Measurements from ENCODE around the gene GNG7. TPM values are rescaled to one million over a fixed set of nuclear protein-coding genes. Genes with fewer than 3 reads are reported as not detected.

The GNG7 gene
- total RNA-seq, 1 experiment from 2014 or later, result 7.7 TPM

DNA sequence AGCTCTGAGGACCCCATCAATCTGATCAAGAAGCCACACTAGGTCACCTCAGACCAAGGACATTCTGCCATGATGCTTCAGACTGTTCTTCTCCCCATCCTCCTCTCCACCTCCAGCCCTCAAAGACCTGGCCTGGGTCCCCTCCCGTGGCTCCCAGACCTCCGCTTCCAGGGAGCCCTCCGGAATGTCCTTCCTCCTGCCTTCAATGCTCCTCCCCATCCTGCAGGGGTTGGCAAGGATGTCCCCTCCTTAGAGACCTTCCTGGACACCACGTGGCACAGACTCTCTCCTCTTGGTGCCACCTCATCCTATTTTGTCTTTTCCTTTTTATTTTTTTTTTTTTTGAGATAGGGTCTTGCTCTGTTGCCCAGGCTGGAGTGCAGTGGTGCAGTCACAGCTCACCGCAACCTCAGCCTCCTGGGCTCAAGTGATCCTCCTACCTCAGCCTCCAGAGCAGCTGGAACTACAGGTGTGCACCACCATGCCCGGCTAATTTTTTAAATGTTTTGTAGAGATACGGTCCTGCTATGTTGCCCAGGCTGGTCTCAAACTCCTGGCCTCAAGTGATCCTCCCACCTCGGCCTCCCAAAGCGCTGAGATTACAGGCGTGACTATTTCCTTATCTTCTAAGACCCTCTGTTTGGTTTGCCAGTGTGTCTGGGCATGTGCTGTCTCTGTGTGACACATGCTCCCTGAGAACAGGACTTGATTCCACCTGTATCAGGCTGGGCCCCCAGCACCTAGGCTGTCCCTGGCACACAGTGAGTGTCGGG lies 84.9 kb downstream of the GNG7 start:
- H4K91ac ChIP-seq (ENCODE audit: insufficient read length, low read depth, low read length), result no peak overlapping the region

More for the DNA sequence above, 84.9 kb downstream of the GNG7 start:
- TF ChIP-seq CTCF (conservative IDR thresholded peaks at IDR 0.05), result no peak
- H2BK120ac ChIP-seq (ENCODE audit: low read depth, low read length, poor library complexity, severe bottlenecking), result no peak overlapping the region
- H3K79me1 ChIP-seq (ENCODE audit: insufficient read depth, low read depth, low read length, poor library complexity, severe bottlenecking), result no peaks in the 10 kb centered on the region
- no peak for DNase-seq
- H3K14ac ChIP-seq (ENCODE audit: insufficient read depth, low read length), result no peak overlapping the region
- no peak overlapping the region for H3K4ac ChIP-seq (ENCODE audit: low read depth, low read length)
- H2AFZ ChIP-seq (ENCODE audit: low read length), result no peak overlapping the region
- no peak overlapping the region; a peak in 1 of 7 replicates for H3K27ac Mint-ChIP-seq
- H3K27ac ChIP-seq (ENCODE audit: insufficient read length, low read depth, low read length), result no peak overlapping the region
- no peak overlapping the region; a peak in 1 of 5 replicates for H3K4me3 Mint-ChIP-seq
- H2BK20ac ChIP-seq (ENCODE audit: low read depth, low read length, poor library complexity, severe bottlenecking), result no peak overlapping the region
- no peak overlapping the region for H2BK12ac ChIP-seq (ENCODE audit: insufficient read length, low read depth, low read length)
- peaks cover 2 to 5% (median 4%) of the 10 kb centered on the region in 3 experiments; a peak in 4 of 7 replicates for H3K36me3 Mint-ChIP-seq (ENCODE audit: insufficient read depth in 1 of 3, low read depth in 3 of 3)
- H3K9me3 Mint-ChIP-seq, result peaks cover 8 to 13% of the 10 kb centered on the region in 2 experiments
- H4K8ac ChIP-seq (replicated peaks; ENCODE audit: insufficient read length, low read depth, low read length), result no peak overlapping the region
- WGBS (ENCODE audit: extremely low coverage, insufficient read length, low lambda C conversion rate), result no CpG with 5 or more reads among the region's 11 CpGs
- peaks cover 11 to 12% of the 10 kb centered on the region in 2 experiments for H3K4me1 Mint-ChIP-seq
- no peak overlapping the region for H3K4me2 ChIP-seq (ENCODE audit: insufficient read depth, insufficient read length, low read length)
- H2BK5ac ChIP-seq (ENCODE audit: insufficient read length, low read length), result no peak overlapping the region
- no peak overlapping the region for H3T11ph ChIP-seq (ENCODE audit: low read length)
- H4K20me1 ChIP-seq (ENCODE audit: control insufficient read depth, insufficient read depth, insufficient read length), result no peaks in the 10 kb centered on the region
- no peak overlapping the region for H4K5ac ChIP-seq (ENCODE audit: insufficient read length, low read depth, low read length)
- no peaks in the 10 kb centered on the region for H3K23me2 ChIP-seq (ENCODE audit: insufficient read length, low read depth, low read length, poor library complexity, severe bottlenecking)
- H3K27me3 ChIP-seq (ENCODE audit: insufficient read depth, low read length), result no peaks in the 10 kb centered on the region
- H2AK5ac ChIP-seq (ENCODE audit: insufficient read length, low read length), result no peak overlapping the region
- H3K56ac ChIP-seq (ENCODE audit: insufficient read length, low read depth, low read length), result no peak overlapping the region
- H3K9me3 ChIP-seq (ENCODE audit: control insufficient read depth, low read depth, low read length), result no peaks in the 10 kb centered on the region
- H3K9ac ChIP-seq (ENCODE audit: extremely low read depth, insufficient read length, low read length), result no peak overlapping the region
- no peak overlapping the region for H2BK15ac ChIP-seq (ENCODE audit: low read depth, low read length)
- peaks cover 23% of the 10 kb centered on the region for H3K27me3 Mint-ChIP-seq (ENCODE audit: low read depth)
- peaks cover 2% of the 10 kb centered on the region; the same call in 1 of the 2 replicates for H3K4me1 ChIP-seq (ENCODE audit: insufficient read depth, low read length)
- no peak overlapping the region for H3K18ac ChIP-seq (ENCODE audit: insufficient read length, low read depth, low read length)
- no peaks in the 10 kb centered on the region for H3K79me2 ChIP-seq (ENCODE audit: insufficient read depth, low read length)
- no peak overlapping the region for H3K23ac ChIP-seq (ENCODE audit: insufficient read length, low read depth, low read length)
